ENCODE measurements around the gene ARMC7.

The ARMC7 gene

DNA sequence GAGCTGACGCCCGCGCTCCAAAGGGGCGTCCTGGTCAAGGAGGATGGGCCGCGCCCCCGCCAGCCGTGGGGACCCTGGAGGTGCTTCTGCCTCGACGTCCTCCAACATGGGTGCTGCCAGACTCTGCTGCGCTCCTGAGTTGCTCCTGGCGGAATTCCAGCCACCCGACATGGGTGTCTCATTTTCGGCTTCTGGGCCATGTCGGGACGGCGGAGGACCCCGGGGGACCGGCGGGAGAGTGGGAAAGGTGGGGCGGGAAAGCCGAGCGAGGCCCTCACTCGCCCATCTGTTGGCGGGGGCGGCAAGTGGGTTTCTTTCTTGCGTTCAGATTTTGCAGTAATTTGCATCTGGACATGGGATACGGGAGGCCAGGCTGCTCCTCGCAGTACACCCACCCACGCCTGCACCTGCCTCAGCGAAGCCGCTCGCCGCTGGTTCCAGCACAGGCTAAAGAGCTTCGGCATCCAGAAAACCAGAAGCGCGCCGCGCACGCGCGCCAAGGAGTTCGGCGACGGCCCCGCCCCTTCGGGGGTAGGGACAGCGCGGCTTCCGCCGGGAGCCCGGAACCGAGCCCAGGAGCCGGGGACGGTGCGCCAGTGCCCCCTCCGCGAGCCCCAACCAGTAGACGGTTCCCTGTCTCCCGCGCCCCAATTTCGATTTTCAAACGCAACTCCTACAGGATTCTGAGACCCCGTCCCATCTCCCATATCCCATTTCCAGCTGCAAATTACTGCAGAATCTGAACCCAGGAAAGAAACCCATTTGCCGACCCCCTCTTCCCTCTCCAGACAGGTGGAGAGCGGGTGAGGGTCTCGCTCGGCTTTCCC lies at the start of gene ARMC7:
Gene ARMC7 (plus strand): TSS at position 563 of the 827 bp plus-strand sequence. CDS start 320 bp downstream, outside the sequence.
- Histone ChIP-seq H3K9ac (ENCODE audit: low read length in 5 of 5) (peak within 1 kb of the TSS; percentile 48 to 86 (median 71)), H3K27me3 (ENCODE audit: control insufficient read depth in 5 of 5, insufficient read depth in 4 of 5, low read length in 5 of 5) (no peaks in the 10 kb centered on the region), H3K27ac (ENCODE audit: low read depth, low read length) (no peak within 1 kb of the TSS), H3K36me3 (ENCODE audit: control insufficient read depth in 5 of 5, insufficient read depth in 5 of 5, low read length in 5 of 5) (peaks cover 0 to 8% (median 4%) of the 10 kb centered on the region in 5 donors), H3K4me1 (ENCODE audit: control insufficient read depth in 5 of 5, insufficient read depth in 5 of 5, low read length in 5 of 5) (peaks cover 0 to 40% (median 30%) of the 10 kb centered on the region in 5 donors), H3K9me3 (ENCODE audit: control insufficient read depth in 5 of 5, low read length in 5 of 5) (no peaks in the 10 kb centered on the region), H3K4me3 (ENCODE audit: low read depth in 1 of 5, low read length in 5 of 5) (peak within 1 kb of the TSS; percentile 82 to 87 (median 83))

DNA sequence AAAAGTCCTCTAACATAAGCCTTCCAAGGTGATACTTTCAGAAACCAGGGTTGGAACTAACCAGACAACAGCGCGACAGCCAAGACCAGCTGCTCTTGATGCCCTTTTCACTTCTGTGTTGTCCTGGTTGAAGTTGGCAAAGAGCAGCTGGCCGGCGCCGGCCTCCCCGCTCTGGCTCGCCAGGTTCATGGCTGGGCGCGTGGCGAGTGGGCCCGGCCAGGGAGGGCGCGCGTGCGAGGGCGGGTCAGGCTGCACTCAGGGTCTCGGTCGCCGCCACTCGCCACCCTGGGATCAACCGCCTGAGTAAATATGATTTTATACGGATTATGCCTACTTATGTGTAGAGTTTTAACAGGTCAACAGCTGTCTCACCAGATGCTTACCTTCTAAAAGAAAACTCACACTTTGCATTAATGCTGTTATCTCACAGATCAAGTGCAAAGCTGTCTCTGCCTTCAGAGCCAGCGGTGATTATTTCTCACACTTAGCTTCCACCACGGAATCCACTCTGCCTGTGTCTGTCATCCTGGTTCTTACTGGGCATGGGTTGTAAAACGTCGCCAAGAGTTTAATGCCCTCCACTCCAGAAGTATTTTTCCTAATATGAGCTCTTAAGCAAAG lies 49.2 kb upstream of the ARMC7 start:
- no peaks in the 10 kb centered on the region for H3K27me3 ChIP-seq (ENCODE audit: control insufficient read depth in 5 of 5, insufficient read depth in 4 of 5, low read length in 5 of 5)
- peak overlapping the region; percentile 67 for H3K27ac ChIP-seq (ENCODE audit: low read depth, low read length)
- no peaks in the 10 kb centered on the region for H3K9me3 ChIP-seq (ENCODE audit: control insufficient read depth in 5 of 5, low read length in 5 of 5)
- peaks cover 4 to 11% (median 7%) of the 10 kb centered on the region in 5 donors for H3K4me1 ChIP-seq (ENCODE audit: control insufficient read depth in 5 of 5, insufficient read depth in 5 of 5, low read length in 5 of 5)
- peaks cover 2 to 59% (median 55%) of the 10 kb centered on the region in 5 donors for H3K36me3 ChIP-seq (ENCODE audit: control insufficient read depth in 5 of 5, insufficient read depth in 5 of 5, low read length in 5 of 5)
- no peak overlapping the region for H3K4me3 ChIP-seq (ENCODE audit: low read depth in 1 of 5, low read length in 5 of 5)
- no peak overlapping the region for H3K9ac ChIP-seq (ENCODE audit: low read length in 5 of 5)

DNA sequence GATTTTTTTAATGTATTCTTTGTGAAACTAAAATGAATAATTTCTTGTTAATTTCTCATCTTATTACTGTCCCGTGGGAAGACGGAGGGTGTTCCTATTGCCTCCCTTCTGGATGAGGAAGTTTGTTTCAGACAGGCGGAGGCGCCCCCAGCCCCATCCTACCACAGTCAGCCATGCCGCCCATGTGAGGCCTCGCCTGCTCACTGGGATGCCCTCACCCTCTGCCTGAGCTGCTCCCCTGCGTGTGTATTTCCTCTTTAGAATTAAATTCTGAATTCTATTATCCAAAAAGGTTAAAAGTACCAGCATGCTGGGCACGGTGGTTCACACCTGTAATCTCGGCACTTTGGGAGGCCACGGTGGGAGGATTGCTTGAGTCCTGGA lies 48.7 kb upstream of the ARMC7 start:
- Histone ChIP-seq H3K27ac (ENCODE audit: low read depth, low read length) (no peak overlapping the region), H3K4me1 (ENCODE audit: control insufficient read depth in 5 of 5, insufficient read depth in 5 of 5, low read length in 5 of 5) (peaks cover 4 to 11% (median 7%) of the 10 kb centered on the region in 5 donors), H3K27me3 (ENCODE audit: control insufficient read depth in 5 of 5, insufficient read depth in 4 of 5, low read length in 5 of 5) (no peaks in the 10 kb centered on the region), H3K9ac (ENCODE audit: low read length in 5 of 5) (no peak overlapping the region), H3K4me3 (ENCODE audit: low read depth in 1 of 5, low read length in 5 of 5) (no peak overlapping the region), H3K36me3 (ENCODE audit: control insufficient read depth in 5 of 5, insufficient read depth in 5 of 5, low read length in 5 of 5) (peaks cover 2 to 59% (median 52%) of the 10 kb centered on the region in 5 donors), H3K9me3 (ENCODE audit: control insufficient read depth in 5 of 5, low read length in 5 of 5) (no peaks in the 10 kb centered on the region)

DNA sequence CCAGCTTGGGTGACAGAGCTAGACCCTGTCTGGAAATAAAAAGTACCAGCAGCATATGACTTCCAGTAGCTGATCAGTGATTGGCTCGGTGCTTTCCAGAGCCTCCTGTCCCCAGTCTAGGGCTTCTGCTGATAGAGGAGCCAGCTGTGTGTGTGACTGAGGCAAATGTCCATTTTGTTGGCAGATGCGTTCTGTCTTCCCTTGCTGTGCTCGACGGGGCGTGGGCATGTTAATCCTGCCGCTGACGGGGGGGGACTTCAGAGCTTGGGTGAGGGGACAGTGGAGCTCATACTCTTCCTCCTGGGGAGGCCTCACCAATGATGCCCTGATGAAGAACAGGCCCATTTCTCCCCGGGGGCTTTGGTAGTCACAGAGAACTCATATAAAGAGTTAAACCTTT lies 48.2 kb upstream of the ARMC7 start:
- peaks cover 4 to 11% (median 7%) of the 10 kb centered on the region in 5 donors for H3K4me1 ChIP-seq (ENCODE audit: control insufficient read depth in 5 of 5, insufficient read depth in 5 of 5, low read length in 5 of 5)
- H3K4me3 ChIP-seq (ENCODE audit: low read depth in 1 of 5, low read length in 5 of 5) = no peak overlapping the region
- H3K9ac ChIP-seq (ENCODE audit: low read length in 5 of 5) = no peak overlapping the region
- no peaks in the 10 kb centered on the region for H3K9me3 ChIP-seq (ENCODE audit: control insufficient read depth in 5 of 5, low read length in 5 of 5)
- no peak overlapping the region for H3K27ac ChIP-seq (ENCODE audit: low read depth, low read length)
- H3K27me3 ChIP-seq (ENCODE audit: control insufficient read depth in 5 of 5, insufficient read depth in 4 of 5, low read length in 5 of 5) = no peaks in the 10 kb centered on the region
- peaks cover 2 to 59% (median 47%) of the 10 kb centered on the region in 5 donors for H3K36me3 ChIP-seq (ENCODE audit: control insufficient read depth in 5 of 5, insufficient read depth in 5 of 5, low read length in 5 of 5)

DNA sequence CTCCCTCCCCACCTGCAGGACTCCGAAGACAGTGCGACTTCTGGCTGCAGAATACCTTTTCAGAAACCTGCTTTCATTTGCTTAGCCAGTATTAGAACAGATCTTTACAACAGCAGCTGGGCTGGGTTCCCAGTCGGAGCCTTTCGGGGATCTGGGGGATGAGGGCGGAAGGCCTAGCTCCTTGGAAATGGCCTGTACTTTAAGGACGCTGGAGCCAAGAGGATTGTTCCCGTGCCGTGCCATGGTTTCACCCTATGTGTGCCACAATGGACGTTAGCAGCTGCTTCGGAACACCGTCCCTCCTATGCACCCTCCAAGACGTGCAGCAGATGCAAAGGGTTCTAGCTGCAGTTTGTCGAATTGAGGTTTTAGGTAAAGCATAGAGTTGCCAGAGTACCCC lies 46.6 kb upstream of the ARMC7 start:
- H3K36me3 ChIP-seq (ENCODE audit: control insufficient read depth in 5 of 5, insufficient read depth in 5 of 5, low read length in 5 of 5) = peaks cover 2 to 59% (median 47%) of the 10 kb centered on the region in 5 donors
- H3K9me3 ChIP-seq (ENCODE audit: control insufficient read depth in 5 of 5, low read length in 5 of 5) = no peaks in the 10 kb centered on the region
- H3K9ac ChIP-seq (ENCODE audit: low read length in 5 of 5) = no peak overlapping the region
- no peak overlapping the region for H3K4me3 ChIP-seq (ENCODE audit: low read depth in 1 of 5, low read length in 5 of 5)
- H3K27me3 ChIP-seq (ENCODE audit: control insufficient read depth in 5 of 5, insufficient read depth in 4 of 5, low read length in 5 of 5) = no peaks in the 10 kb centered on the region
- no peak overlapping the region for H3K27ac ChIP-seq (ENCODE audit: low read depth, low read length)
- H3K4me1 ChIP-seq (ENCODE audit: control insufficient read depth in 5 of 5, insufficient read depth in 5 of 5, low read length in 5 of 5) = peaks cover 4 to 11% (median 7%) of the 10 kb centered on the region in 5 donors

DNA sequence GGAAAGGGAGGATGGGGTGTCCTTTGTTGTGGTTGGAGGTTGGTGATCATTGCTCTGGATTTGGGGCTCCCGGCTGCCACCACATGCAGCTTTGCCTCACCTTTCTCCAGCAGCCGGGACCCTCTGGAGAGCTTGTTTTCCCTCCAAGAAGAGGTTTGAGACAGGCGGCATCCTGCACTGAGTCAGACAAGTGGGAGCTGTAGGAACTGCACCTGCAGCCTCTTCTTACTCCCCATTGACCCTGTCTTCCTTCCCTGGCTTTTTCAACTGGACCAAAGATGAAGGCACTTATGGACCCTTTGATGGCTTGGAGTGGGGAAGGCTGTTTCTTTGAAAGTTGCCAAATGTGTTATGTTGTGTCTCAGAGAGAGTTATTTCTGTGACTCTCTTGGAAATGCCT lies 46.1 kb upstream of the ARMC7 start:
- H3K27ac ChIP-seq (ENCODE audit: low read depth, low read length) = no peak overlapping the region
- peaks cover 4 to 11% (median 7%) of the 10 kb centered on the region in 5 donors for H3K4me1 ChIP-seq (ENCODE audit: control insufficient read depth in 5 of 5, insufficient read depth in 5 of 5, low read length in 5 of 5)
- H3K9me3 ChIP-seq (ENCODE audit: control insufficient read depth in 5 of 5, low read length in 5 of 5) = no peaks in the 10 kb centered on the region
- peaks cover 2 to 59% (median 47%) of the 10 kb centered on the region in 5 donors for H3K36me3 ChIP-seq (ENCODE audit: control insufficient read depth in 5 of 5, insufficient read depth in 5 of 5, low read length in 5 of 5)
- H3K9ac ChIP-seq (ENCODE audit: low read length in 5 of 5) = no peak overlapping the region
- H3K4me3 ChIP-seq (ENCODE audit: low read depth in 1 of 5, low read length in 5 of 5) = no peak overlapping the region
- no peaks in the 10 kb centered on the region for H3K27me3 ChIP-seq (ENCODE audit: control insufficient read depth in 5 of 5, insufficient read depth in 4 of 5, low read length in 5 of 5)

DNA sequence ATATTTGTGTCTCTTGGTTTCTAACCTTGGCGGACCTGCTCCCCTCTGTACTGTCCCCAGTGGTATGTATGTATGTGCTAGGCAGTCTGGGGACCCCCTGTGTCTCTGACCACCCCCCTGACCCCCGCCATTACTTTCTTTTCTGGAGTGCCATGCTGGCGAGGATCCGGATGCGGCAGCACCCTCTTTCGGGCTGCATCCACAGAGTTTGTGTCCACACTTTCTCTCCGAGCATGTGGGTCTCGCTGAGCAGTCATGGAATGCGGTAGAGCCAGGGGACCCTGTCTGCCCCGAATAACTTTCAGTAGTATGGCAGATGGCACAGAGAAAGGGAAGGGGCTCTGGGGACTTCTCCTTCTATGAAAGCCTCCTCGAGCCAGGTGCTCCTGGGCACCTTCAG lies 45.7 kb upstream of the ARMC7 start:
- H3K9me3 ChIP-seq (ENCODE audit: control insufficient read depth in 5 of 5, low read length in 5 of 5) = no peaks in the 10 kb centered on the region
- peaks cover 2 to 59% (median 47%) of the 10 kb centered on the region in 5 donors for H3K36me3 ChIP-seq (ENCODE audit: control insufficient read depth in 5 of 5, insufficient read depth in 5 of 5, low read length in 5 of 5)
- H3K4me1 ChIP-seq (ENCODE audit: control insufficient read depth in 5 of 5, insufficient read depth in 5 of 5, low read length in 5 of 5) = peaks cover 4 to 11% (median 7%) of the 10 kb centered on the region in 5 donors
- H3K9ac ChIP-seq (ENCODE audit: low read length in 5 of 5) = no peak overlapping the region
- no peak overlapping the region for H3K27ac ChIP-seq (ENCODE audit: low read depth, low read length)
- H3K27me3 ChIP-seq (ENCODE audit: control insufficient read depth in 5 of 5, insufficient read depth in 4 of 5, low read length in 5 of 5) = no peaks in the 10 kb centered on the region
- H3K4me3 ChIP-seq (ENCODE audit: low read depth in 1 of 5, low read length in 5 of 5) = no peak overlapping the region

DNA sequence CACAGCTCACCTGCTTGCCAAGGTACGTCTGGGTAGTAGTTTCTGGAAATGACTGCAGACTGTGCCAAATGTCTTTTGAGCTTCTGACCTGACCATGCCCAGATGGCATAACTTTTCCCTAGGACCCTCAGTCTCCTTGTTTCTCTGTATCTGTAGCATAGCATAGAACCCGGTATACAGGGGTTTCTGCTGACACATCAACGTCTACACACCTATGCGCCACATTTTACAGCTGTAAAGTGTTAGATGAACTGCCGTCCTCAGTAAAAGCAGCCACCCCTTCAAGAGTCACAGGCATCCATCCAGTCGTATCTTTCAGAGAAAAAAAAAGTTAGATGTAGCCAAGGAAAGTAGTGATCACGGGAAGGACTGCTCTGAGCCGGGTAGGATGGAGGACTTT lies 45.3 kb upstream of the ARMC7 start:
- H3K4me1 ChIP-seq (ENCODE audit: control insufficient read depth in 5 of 5, insufficient read depth in 5 of 5, low read length in 5 of 5) = peaks cover 4 to 9% (median 5%) of the 10 kb centered on the region in 5 donors
- H3K9ac ChIP-seq (ENCODE audit: low read length in 5 of 5) = no peak overlapping the region
- no peak overlapping the region for H3K4me3 ChIP-seq (ENCODE audit: low read depth in 1 of 5, low read length in 5 of 5)
- no peak overlapping the region for H3K27ac ChIP-seq (ENCODE audit: low read depth, low read length)
- no peaks in the 10 kb centered on the region for H3K27me3 ChIP-seq (ENCODE audit: control insufficient read depth in 5 of 5, insufficient read depth in 4 of 5, low read length in 5 of 5)
- peaks cover 2 to 57% (median 47%) of the 10 kb centered on the region in 5 donors for H3K36me3 ChIP-seq (ENCODE audit: control insufficient read depth in 5 of 5, insufficient read depth in 5 of 5, low read length in 5 of 5)
- no peaks in the 10 kb centered on the region for H3K9me3 ChIP-seq (ENCODE audit: control insufficient read depth in 5 of 5, low read length in 5 of 5)

DNA sequence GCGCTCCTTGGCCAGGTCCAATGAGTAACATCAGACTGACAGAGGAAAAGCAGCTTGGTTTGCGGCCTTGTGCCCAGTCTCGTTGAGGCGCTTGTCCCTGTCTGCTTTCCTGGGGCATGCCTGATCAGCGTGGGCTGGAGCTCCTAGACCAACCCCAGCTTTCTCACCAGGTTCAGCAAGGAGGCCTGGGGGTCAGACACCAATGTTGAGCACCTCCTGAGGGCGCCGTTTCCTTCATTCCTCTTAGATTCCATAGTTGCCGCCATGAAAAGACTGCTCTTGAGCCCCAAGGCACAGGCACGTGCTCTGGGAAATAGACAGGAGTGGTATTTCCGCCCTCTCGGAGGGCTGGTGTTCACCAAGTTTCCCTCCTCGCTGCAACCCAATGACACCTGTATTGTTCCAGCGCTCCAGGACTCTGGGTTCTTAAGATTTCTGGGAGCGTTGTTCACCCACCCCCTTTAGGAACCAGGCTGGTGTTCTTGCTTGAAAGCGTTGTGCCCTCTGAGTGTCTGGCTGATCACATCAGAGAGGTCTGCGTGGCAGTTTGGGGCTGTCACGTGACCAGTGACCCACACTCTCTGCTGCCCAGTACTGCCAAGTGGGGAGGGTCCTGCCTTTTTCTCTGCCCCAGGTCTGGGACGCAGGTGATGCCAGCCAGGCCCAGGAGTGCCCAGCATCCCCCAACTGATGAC lies 44.8 kb upstream of the ARMC7 start:
- no peak overlapping the region for H3K4me3 ChIP-seq (ENCODE audit: low read depth in 1 of 5, low read length in 5 of 5)
- no peak overlapping the region for H3K27ac ChIP-seq (ENCODE audit: low read depth, low read length)
- no peaks in the 10 kb centered on the region for H3K9me3 ChIP-seq (ENCODE audit: control insufficient read depth in 5 of 5, low read length in 5 of 5)
- H3K36me3 ChIP-seq (ENCODE audit: control insufficient read depth in 5 of 5, insufficient read depth in 5 of 5, low read length in 5 of 5) = peaks cover 2 to 52% (median 47%) of the 10 kb centered on the region in 5 donors
- no peak overlapping the region for H3K9ac ChIP-seq (ENCODE audit: low read length in 5 of 5)
- no peaks in the 10 kb centered on the region for H3K27me3 ChIP-seq (ENCODE audit: control insufficient read depth in 5 of 5, insufficient read depth in 4 of 5, low read length in 5 of 5)
- peaks cover 0 to 4% (median 0%) of the 10 kb centered on the region in 5 donors for H3K4me1 ChIP-seq (ENCODE audit: control insufficient read depth in 5 of 5, insufficient read depth in 5 of 5, low read length in 5 of 5)
